A673 (cell line): ENCODE results near the gene SFSWAP.

ENCODE experiments used
- EZH2 ChIP-seq: fragments of 200-600 bp; sonication (generic); IDR thresholded peaks from 2 replicates; pipeline ENCODE4 v1.6.1; 2017; ENCODE audit warnings: borderline replicate concordance, low read depth, mild to moderate bottlenecking, mixed read lengths, antibody characterized with exemption, low read length; ENCODE audit not compliant: poor library complexity, severe bottlenecking
- TF ChIP-seq, protein P1 (sequence below): fragments of 300-800, 200-600 bp; sonication (generic); conservative IDR thresholded peaks from 2 replicates; pipeline ENCODE4 v1.5.1; 2017; ENCODE audit warnings: low read depth, mild to moderate bottlenecking, antibody characterized with exemption, low read length, moderate library complexity, mixed read lengths

DNA sequence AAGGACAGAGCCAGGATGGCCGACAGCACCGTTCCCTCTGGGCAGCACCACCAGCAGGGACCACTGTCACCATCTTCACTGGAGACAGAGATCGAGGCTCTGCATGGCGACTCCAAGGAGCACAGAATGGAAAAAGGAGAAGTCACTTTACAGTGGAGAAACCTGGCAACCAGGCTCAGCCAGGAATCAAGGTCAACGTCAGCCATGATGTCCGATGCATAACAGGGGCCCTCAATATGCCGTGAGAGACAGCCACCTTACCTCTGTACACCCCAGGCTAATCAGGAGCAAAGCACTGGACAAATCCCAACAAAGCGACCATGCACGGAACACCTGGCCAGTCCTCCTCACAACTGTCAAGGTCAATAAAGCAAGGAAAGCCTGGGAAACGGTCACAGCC lies 20.6 kb upstream of the SFSWAP start:
- TF ChIP-seq, protein P1, sequence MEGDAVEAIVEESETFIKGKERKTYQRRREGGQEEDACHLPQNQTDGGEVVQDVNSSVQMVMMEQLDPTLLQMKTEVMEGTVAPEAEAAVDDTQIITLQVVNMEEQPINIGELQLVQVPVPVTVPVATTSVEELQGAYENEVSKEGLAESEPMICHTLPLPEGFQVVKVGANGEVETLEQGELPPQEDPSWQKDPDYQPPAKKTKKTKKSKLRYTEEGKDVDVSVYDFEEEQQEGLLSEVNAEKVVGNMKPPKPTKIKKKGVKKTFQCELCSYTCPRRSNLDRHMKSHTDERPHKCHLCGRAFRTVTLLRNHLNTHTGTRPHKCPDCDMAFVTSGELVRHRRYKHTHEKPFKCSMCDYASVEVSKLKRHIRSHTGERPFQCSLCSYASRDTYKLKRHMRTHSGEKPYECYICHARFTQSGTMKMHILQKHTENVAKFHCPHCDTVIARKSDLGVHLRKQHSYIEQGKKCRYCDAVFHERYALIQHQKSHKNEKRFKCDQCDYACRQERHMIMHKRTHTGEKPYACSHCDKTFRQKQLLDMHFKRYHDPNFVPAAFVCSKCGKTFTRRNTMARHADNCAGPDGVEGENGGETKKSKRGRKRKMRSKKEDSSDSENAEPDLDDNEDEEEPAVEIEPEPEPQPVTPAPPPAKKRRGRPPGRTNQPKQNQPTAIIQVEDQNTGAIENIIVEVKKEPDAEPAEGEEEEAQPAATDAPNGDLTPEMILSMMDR = no peak
- TF ChIP-seq EZH2 = no peak
